Chondrocyte (in vitro differentiated cells): ENCODE results near the gene IQCE. TPM values are rescaled to one million over a fixed set of nuclear protein-coding genes. Genes with fewer than 3 reads are reported as not detected.

ENCODE experiments used
- DNase-seq: peaks from one replicate; pipeline ENCODE4 v3.0.0; 2021; ENCODE audit warnings: mixed read lengths, low spot score
- H3K27ac Mint-ChIP-seq: one replicate; pipeline ENCODE4 v1.8.0; 2021; ENCODE audit warnings: mild to moderate bottlenecking, moderate library complexity, mixed read lengths; ENCODE audit not compliant: unreplicated experiment
- H3K27me3 Mint-ChIP-seq: 2 replicates; pipeline ENCODE4 v1.8.0; 2021; ENCODE audit warnings: low read depth, mixed read lengths
- H3K36me3 Mint-ChIP-seq: 2 replicates; pipeline ENCODE4 v1.8.0; 2021; ENCODE audit warnings: low read depth, mixed read lengths
- H3K4me1 Mint-ChIP-seq: 2 replicates; pipeline ENCODE4 v1.8.0; 2021; ENCODE audit warnings: low read depth, mild to moderate bottlenecking, mixed read lengths
- H3K4me3 Mint-ChIP-seq: one replicate; pipeline ENCODE4 v1.8.0; 2021; ENCODE audit warnings: mild to moderate bottlenecking, moderate library complexity, mixed read lengths; ENCODE audit not compliant: unreplicated experiment
- H3K9me3 Mint-ChIP-seq: 2 replicates; pipeline ENCODE4 v1.8.0; 2021; ENCODE audit warnings: low read depth, mixed read lengths
- CTCF ChIP-seq: fragments of 200-600 bp; sonication (generic); IDR thresholded peaks from 2 replicates; pipeline ENCODE4 v1.5.0; 2021; ENCODE audit warnings: antibody characterized with exemption, mild to moderate bottlenecking, moderate library complexity
- total RNA-seq: library from RNA; stranded (reverse); gene quantifications from 3 replicates; pipeline ENCODE4 v1.2.1, GENCODE V29; 2021

Gene IQCE
- total RNA-seq, 1 donor from 2014 or later = 10.0 TPM

- no peaks in the 10 kb centered on the region for H3K9me3 Mint-ChIP-seq
- H3K27me3 Mint-ChIP-seq = no peaks in the 10 kb centered on the region
- no peaks in the 10 kb centered on the region for H3K36me3 Mint-ChIP-seq
- H3K27ac Mint-ChIP-seq = no peak overlapping the region
- H3K4me3 Mint-ChIP-seq = no peak overlapping the region
- H3K4me1 Mint-ChIP-seq = peaks cover 70% of the 10 kb centered on the region
- DNase-seq = no peak
- no peak for TF ChIP-seq CTCF
Measured at GRCh38 chr7:2616387-2617324, 57.9 kb downstream of the IQCE start.

GRCh38 chr7:2617325-2617905 is 58.6 kb downstream of the IQCE start:
- H3K4me1 Mint-ChIP-seq = peaks cover 78% of the 10 kb centered on the region

GRCh38 chr7:2619116-2619515 is 60.3 kb downstream of the IQCE start:
- peaks cover 76% of the 10 kb centered on the region for H3K4me1 Mint-ChIP-seq
- no peak overlapping the region for H3K4me3 Mint-ChIP-seq
- no peaks in the 10 kb centered on the region for H3K27me3 Mint-ChIP-seq
- TF ChIP-seq CTCF = no peak
- H3K27ac Mint-ChIP-seq = peak overlapping the region; percentile 89
- no peaks in the 10 kb centered on the region for H3K9me3 Mint-ChIP-seq
- no peak for DNase-seq
- no peaks in the 10 kb centered on the region for H3K36me3 Mint-ChIP-seq

More at GRCh38 chr7:2617325-2617905, 58.6 kb downstream of the IQCE start:
- Mint-ChIP-seq H3K27ac (no peak overlapping the region), H3K27me3 (no peaks in the 10 kb centered on the region), H3K4me3 (no peak overlapping the region), H3K36me3 (no peaks in the 10 kb centered on the region), H3K9me3 (no peaks in the 10 kb centered on the region)
- TF ChIP-seq CTCF = no peak
- no peak for DNase-seq

- Mint-ChIP-seq H3K4me3 (no peak overlapping the region), H3K9me3 (no peaks in the 10 kb centered on the region), H3K4me1 (peaks cover 69% of the 10 kb centered on the region), H3K27ac (peak overlapping the region; percentile 88), H3K36me3 (no peaks in the 10 kb centered on the region), H3K27me3 (no peaks in the 10 kb centered on the region)
- TF ChIP-seq CTCF = no peak
- no peak for DNase-seq
Measured at GRCh38 chr7:2621061-2621828, 62.5 kb downstream of the IQCE start.
